NB4 (cell line): ENCODE measurements around the gene GSS.

ENCODE experiments used
- CTCF ChIP-seq: IDR thresholded peaks from one replicate; pipeline ENCODE4 v1.5.1; 2012; ENCODE audit warnings: low read depth, low read length
- POLR2A ChIP-seq: IDR thresholded peaks from 2 replicates; pipeline ENCODE4 v1.6.1; 2011; ENCODE audit warnings: mild to moderate bottlenecking; ENCODE audit not compliant: insufficient read length; ENCODE audit errors: extremely low read depth

- TF ChIP-seq CTCF: no peak
- no peak for TF ChIP-seq POLR2A
Observed at GRCh38 chr20:34952671-34953070, 2.9 kb downstream of the GSS start.
